ENCODE results near the gene THBS1. TPM values are rescaled to one million over a fixed set of nuclear protein-coding genes. Genes with fewer than 3 reads are reported as not detected.

THBS1 gene
- total RNA-seq, 1 experiment from 2014 or later, result 37.1 TPM

DNA sequence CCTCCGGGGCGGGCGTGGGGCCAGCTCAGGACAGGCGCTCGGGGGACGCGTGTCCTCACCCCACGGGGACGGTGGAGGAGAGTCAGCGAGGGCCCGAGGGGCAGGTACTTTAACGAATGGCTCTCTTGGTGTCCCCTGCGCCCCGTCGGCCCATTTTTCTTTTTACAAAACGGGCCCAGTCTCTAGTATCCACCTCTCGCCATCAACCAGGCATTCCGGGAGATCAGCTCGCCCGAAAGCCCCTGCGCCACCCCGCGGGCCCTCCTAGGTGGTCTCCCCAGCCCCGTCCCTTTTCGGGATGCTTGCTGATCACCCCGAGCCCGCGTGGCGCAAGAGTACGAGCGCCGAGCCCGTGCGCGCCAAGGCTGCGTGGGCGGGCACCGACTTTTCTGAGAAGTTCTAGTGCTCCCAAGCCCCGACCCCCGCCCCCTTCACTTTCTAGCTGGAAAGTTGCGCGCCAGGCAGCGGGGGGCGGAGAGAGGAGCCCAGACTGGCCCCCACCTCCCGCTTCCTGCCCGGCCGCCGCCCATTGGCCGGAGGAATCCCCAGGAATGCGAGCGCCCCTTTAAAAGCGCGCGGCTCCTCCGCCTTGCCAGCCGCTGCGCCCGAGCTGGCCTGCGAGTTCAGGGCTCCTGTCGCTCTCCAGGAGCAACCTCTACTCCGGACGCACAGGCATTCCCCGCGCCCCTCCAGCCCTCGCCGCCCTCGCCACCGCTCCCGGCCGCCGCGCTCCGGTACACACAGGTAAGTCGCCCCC lies at the start of gene THBS1 (continued):
- TF ChIP-seq, protein P1, sequence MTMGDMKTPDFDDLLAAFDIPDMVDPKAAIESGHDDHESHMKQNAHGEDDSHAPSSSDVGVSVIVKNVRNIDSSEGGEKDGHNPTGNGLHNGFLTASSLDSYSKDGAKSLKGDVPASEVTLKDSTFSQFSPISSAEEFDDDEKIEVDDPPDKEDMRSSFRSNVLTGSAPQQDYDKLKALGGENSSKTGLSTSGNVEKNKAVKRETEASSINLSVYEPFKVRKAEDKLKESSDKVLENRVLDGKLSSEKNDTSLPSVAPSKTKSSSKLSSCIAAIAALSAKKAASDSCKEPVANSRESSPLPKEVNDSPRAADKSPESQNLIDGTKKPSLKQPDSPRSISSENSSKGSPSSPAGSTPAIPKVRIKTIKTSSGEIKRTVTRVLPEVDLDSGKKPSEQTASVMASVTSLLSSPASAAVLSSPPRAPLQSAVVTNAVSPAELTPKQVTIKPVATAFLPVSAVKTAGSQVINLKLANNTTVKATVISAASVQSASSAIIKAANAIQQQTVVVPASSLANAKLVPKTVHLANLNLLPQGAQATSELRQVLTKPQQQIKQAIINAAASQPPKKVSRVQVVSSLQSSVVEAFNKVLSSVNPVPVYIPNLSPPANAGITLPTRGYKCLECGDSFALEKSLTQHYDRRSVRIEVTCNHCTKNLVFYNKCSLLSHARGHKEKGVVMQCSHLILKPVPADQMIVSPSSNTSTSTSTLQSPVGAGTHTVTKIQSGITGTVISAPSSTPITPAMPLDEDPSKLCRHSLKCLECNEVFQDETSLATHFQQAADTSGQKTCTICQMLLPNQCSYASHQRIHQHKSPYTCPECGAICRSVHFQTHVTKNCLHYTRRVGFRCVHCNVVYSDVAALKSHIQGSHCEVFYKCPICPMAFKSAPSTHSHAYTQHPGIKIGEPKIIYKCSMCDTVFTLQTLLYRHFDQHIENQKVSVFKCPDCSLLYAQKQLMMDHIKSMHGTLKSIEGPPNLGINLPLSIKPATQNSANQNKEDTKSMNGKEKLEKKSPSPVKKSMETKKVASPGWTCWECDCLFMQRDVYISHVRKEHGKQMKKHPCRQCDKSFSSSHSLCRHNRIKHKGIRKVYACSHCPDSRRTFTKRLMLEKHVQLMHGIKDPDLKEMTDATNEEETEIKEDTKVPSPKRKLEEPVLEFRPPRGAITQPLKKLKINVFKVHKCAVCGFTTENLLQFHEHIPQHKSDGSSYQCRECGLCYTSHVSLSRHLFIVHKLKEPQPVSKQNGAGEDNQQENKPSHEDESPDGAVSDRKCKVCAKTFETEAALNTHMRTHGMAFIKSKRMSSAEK (CRISPR knock-in tag; IDR thresholded peaks at IDR 0.05; ENCODE audit: borderline replicate concordance), result no peak
- no peak for TF ChIP-seq ATF1 (CRISPR knock-in tag; IDR thresholded peaks at IDR 0.05)
- TF ChIP-seq NFATC4 (CRISPR knock-in tag; IDR thresholded peaks at IDR 0.05), result peak; percentile 85

DNA sequence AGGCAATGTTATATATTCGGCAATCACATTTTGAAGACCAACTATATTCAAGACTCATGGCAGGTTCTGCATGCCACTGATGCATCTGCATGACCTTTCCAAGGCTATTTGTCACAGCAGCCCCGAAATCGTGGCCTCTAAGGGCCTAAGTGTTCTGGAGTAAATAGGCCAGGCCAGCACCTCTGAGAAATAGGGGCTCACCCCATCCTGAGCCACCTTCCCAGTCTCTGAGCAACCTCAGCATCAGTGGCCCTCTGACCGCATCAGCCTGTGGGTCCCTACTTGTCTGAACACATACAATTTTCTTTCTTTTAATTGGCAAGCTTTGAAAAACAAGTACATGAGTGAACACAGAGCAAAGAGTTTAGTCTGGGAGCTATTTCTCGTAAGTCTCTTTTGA lies 45.9 kb upstream of the THBS1 start:
- no peak overlapping the region for H3K27ac Mint-ChIP-seq
- ChIA-PET CTCF (no interaction called here), POLR2A (no interaction called here)
- H3K36me3 Mint-ChIP-seq, result peaks cover 4% of the 10 kb centered on the region; the same call in 1 of the 2 replicates
- peaks cover 17% of the 10 kb centered on the region for H3K9me3 Mint-ChIP-seq
- TF ChIP-seq ATF1 (CRISPR knock-in tag; IDR thresholded peaks at IDR 0.05), result no peak
- peaks cover 7% of the 10 kb centered on the region for H3K27me3 Mint-ChIP-seq (ENCODE audit: low read depth)
- DNase-seq (ENCODE audit: low spot score), result no peak
- no peak overlapping the region for H3K4me3 Mint-ChIP-seq
- ATAC-seq, result no peak
- H3K4me1 Mint-ChIP-seq, result peaks cover 19% of the 10 kb centered on the region

DNA sequence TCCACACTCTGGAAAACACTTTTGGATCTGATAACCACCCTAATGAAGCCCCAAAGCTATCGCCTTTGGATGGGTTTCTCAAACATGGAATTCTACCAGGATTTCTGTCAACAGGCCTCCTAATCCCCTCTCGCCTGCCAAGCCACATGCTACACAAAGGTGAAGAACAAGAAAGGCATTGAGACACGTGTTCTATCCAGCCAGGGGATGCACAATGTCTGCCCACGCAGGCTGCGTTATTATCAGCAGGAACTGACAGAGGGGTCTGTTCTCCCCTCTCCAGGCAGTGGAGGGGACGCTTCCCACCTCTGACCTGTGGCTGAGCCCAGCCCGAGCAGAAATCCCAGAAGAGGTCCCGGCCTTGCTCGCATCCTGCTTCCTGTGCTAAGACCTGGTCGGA lies 45.4 kb upstream of the THBS1 start:
- POLR2A ChIA-PET, result no interaction called here
- H3K4me3 Mint-ChIP-seq, result no peak overlapping the region
- no peaks in the 10 kb centered on the region for H3K36me3 Mint-ChIP-seq

More for the DNA sequence above, 45.4 kb upstream of the THBS1 start:
- H3K27me3 Mint-ChIP-seq (ENCODE audit: low read depth), result peaks cover 2% of the 10 kb centered on the region; the same call in 1 of the 2 replicates
- H3K4me1 Mint-ChIP-seq, result peaks cover 14% of the 10 kb centered on the region
- CTCF ChIA-PET, result no interaction called here
- ATAC-seq (no peak), DNase-seq (ENCODE audit: low spot score) (no peak)
- peaks cover 13% of the 10 kb centered on the region for H3K9me3 Mint-ChIP-seq
- TF ChIP-seq, protein P2, sequence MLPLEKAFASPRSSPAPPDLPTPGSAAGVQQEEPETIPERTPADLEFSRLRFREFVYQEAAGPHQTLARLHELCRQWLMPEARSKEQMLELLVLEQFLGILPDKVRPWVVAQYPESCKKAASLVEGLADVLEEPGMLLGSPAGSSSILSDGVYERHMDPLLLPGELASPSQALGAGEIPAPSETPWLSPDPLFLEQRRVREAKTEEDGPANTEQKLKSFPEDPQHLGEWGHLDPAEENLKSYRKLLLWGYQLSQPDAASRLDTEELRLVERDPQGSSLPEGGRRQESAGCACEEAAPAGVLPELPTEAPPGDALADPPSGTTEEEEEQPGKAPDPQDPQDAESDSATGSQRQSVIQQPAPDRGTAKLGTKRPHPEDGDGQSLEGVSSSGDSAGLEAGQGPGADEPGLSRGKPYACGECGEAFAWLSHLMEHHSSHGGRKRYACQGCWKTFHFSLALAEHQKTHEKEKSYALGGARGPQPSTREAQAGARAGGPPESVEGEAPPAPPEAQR (CRISPR knock-in tag; IDR thresholded peaks at IDR 0.05), result no peak
- TF ChIP-seq HMGA2 (CRISPR knock-in tag; IDR thresholded peaks at IDR 0.05) (no peak), SOX15 (CRISPR knock-in tag; IDR thresholded peaks at IDR 0.05) (no peak), JAZF1 (CRISPR knock-in tag; IDR thresholded peaks at IDR 0.05) (no peak), MXD4 (CRISPR knock-in tag; IDR thresholded peaks at IDR 0.05; ENCODE audit: borderline replicate concordance) (no peak), ZNF138 (CRISPR knock-in tag; conservative IDR thresholded peaks at IDR 0.05) (no peak)
- TF ChIP-seq, protein P3, sequence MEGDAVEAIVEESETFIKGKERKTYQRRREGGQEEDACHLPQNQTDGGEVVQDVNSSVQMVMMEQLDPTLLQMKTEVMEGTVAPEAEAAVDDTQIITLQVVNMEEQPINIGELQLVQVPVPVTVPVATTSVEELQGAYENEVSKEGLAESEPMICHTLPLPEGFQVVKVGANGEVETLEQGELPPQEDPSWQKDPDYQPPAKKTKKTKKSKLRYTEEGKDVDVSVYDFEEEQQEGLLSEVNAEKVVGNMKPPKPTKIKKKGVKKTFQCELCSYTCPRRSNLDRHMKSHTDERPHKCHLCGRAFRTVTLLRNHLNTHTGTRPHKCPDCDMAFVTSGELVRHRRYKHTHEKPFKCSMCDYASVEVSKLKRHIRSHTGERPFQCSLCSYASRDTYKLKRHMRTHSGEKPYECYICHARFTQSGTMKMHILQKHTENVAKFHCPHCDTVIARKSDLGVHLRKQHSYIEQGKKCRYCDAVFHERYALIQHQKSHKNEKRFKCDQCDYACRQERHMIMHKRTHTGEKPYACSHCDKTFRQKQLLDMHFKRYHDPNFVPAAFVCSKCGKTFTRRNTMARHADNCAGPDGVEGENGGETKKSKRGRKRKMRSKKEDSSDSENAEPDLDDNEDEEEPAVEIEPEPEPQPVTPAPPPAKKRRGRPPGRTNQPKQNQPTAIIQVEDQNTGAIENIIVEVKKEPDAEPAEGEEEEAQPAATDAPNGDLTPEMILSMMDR (IDR thresholded peaks at IDR 0.05), result no peak
- TF ChIP-seq, protein P4, sequence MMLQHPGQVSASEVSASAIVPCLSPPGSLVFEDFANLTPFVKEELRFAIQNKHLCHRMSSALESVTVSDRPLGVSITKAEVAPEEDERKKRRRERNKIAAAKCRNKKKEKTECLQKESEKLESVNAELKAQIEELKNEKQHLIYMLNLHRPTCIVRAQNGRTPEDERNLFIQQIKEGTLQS (CRISPR knock-in tag; conservative IDR thresholded peaks at IDR 0.05), result no peak
- TF ChIP-seq, protein P5, sequence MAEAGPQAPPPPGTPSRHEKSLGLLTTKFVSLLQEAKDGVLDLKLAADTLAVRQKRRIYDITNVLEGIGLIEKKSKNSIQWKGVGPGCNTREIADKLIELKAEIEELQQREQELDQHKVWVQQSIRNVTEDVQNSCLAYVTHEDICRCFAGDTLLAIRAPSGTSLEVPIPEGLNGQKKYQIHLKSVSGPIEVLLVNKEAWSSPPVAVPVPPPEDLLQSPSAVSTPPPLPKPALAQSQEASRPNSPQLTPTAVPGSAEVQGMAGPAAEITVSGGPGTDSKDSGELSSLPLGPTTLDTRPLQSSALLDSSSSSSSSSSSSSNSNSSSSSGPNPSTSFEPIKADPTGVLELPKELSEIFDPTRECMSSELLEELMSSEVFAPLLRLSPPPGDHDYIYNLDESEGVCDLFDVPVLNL (CRISPR knock-in tag; IDR thresholded peaks at IDR 0.05; ENCODE audit: borderline replicate concordance, low read depth), result no peak
- no peak overlapping the region for H3K27ac Mint-ChIP-seq
